Spinal cord (tissue), 10 donors: ENCODE measurements around the gene OR4C11. TPM values are rescaled to one million over a fixed set of nuclear protein-coding genes. Genes with fewer than 3 reads are reported as not detected.

Source experiments
- DNase-seq, 6 donors: peaks; one replicate each; pipeline versions ENCODE4 v3.0.0 to v3.0.0-alpha.2; 2013 to 2015; ENCODE audit warnings: low spot score in 6 of 6, low read depth in 4 of 6
- H3K27ac ChIP-seq: one replicate; pipeline ENCODE4 v1.5.1; 2013; ENCODE audit warnings: low read depth, low read length, control low read depth
- H3K27me3 ChIP-seq: one replicate; pipeline ENCODE4 v1.6.1; 2013; ENCODE audit warnings: low read length; ENCODE audit not compliant: control insufficient read depth, insufficient read depth
- H3K36me3 ChIP-seq: one replicate; pipeline ENCODE4 v1.6.1; 2013; ENCODE audit warnings: low read length; ENCODE audit not compliant: control insufficient read depth, insufficient read depth
- H3K4me1 ChIP-seq: one replicate; pipeline ENCODE4 v1.6.1; 2013; ENCODE audit warnings: low read length; ENCODE audit not compliant: control insufficient read depth, insufficient read depth
- H3K4me3 ChIP-seq: one replicate; pipeline ENCODE4 v1.5.1; 2013; ENCODE audit warnings: low read depth, low read length, control low read depth
- H3K9me3 ChIP-seq: one replicate; pipeline ENCODE4 v1.6.1; 2013; ENCODE audit warnings: low read length; ENCODE audit not compliant: control insufficient read depth, insufficient read depth
- WGBS: methylation state at CpG from one replicate; pipeline ENCODE4 v1.1.5; 2013; ENCODE audit warnings: missing lambda C conversion rate; ENCODE audit not compliant: insufficient coverage; 5-methylcytosine and 5-hydroxymethylcytosine counted together
- long read RNA-seq, 4 donors: transcript quantifications; one replicate each; lab custom pipeline, GENCODE V29; 2026
- polyA plus RNA-seq, 2 donors: library from polyadenylated mRNA; unstranded; fragments of 120-200 nt; gene quantifications; one replicate each; pipeline ENCODE4 v1.2.1, GENCODE V29; 2013; ENCODE audit not compliant: insufficient read length in 2 of 2
- total RNA-seq, 2 donors: library from RNA; depleted of rRNA in 1 of 2; stranded (reverse); fragments of 120-200 nt in 1 of 2; fragments of >200 nt in 1 of 2; gene quantifications; one replicate each; pipeline versions ENCODE4 v1.2.3 to v1.2.4, GENCODE V29; 2013 to 2014
- donor health status: healthy.

Gene OR4C11, protein sequence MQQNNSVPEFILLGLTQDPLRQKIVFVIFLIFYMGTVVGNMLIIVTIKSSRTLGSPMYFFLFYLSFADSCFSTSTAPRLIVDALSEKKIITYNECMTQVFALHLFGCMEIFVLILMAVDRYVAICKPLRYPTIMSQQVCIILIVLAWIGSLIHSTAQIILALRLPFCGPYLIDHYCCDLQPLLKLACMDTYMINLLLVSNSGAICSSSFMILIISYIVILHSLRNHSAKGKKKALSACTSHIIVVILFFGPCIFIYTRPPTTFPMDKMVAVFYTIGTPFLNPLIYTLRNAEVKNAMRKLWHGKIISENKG
- total RNA-seq = not detected
- not detected for polyA plus RNA-seq
- long read RNA-seq, donor 1 = 0 reads
- long read RNA-seq, donor 2 = 0 reads
- long read RNA-seq, donor 3 = 0 reads
- long read RNA-seq, donor 4 = 0 reads

DNA sequence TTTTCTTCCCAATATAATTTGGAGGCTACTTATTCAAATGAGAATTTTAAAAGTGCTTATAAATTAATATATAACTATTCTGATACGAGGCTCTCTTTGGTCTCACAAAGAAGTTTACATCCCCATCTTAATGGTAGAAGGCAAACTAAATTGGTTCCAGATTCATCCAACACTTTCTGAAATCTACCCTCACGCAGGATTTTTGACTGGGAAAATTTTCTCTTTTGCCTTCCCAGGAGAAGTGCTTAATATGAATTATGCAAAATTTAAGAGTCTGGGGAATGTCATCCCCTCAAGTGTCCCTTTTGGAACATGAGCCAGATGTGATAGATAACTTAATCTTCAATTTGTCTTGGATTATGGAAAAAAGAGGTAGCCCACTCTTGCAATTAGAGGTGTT, at the start of gene OR4C11:
Gene OR4C11 (minus strand): TSS at position 101 of the 400 bp plus-strand sequence. CDS start 3,272 bp downstream, outside the sequence.
- no CpG with 5 or more reads among the region's 2 CpGs for WGBS
- Histone ChIP-seq H3K4me1 (no peaks in the 10 kb centered on the region), H3K27ac (no peak within 1 kb of the TSS), H3K4me3 (no peak within 1 kb of the TSS), H3K9me3 (peaks cover 7% of the 10 kb centered on the region), H3K36me3 (no peaks in the 10 kb centered on the region), H3K27me3 (no peaks in the 10 kb centered on the region)
- no peak for DNase-seq

- H3K36me3 ChIP-seq = no peaks in the 10 kb centered on the region
- no peaks in the 10 kb centered on the region for H3K27me3 ChIP-seq
- no peak overlapping the region for H3K4me3 ChIP-seq
- no peak for DNase-seq
- H3K27ac ChIP-seq = no peak overlapping the region
- no peaks in the 10 kb centered on the region for H3K4me1 ChIP-seq
- peaks cover 4% of the 10 kb centered on the region for H3K9me3 ChIP-seq
Observed at GRCh38 chr11:55655096-55655495, 47.7 kb upstream of the OR4C11 start.

DNA sequence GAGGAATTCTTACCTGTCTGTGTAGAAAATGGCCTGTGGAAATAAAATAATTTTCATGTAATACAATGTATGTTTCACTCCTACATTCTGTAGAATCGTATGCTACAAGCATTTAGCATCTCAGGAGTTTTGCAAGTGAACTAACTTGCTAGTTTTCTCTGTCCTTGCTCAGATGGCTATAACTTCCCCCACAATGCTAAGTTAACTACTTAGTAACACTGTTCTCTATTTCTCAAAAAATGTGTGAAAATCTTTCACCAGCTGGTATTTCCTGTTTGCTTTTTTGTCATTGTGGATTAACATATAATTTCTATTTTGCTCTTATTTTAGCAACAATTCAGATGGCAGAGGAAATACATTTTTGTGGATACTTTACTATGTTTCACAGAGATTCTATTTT, 45.1 kb upstream of the OR4C11 start:
- no peaks in the 10 kb centered on the region for H3K4me1 ChIP-seq
- no CpG with 5 or more reads among the region's 1 CpG for WGBS
- H3K27ac ChIP-seq = no peak overlapping the region
- H3K4me3 ChIP-seq = no peak overlapping the region
- DNase-seq = no peak
- H3K27me3 ChIP-seq = no peaks in the 10 kb centered on the region
- H3K9me3 ChIP-seq = peaks cover 5% of the 10 kb centered on the region
- H3K36me3 ChIP-seq = no peaks in the 10 kb centered on the region

DNA sequence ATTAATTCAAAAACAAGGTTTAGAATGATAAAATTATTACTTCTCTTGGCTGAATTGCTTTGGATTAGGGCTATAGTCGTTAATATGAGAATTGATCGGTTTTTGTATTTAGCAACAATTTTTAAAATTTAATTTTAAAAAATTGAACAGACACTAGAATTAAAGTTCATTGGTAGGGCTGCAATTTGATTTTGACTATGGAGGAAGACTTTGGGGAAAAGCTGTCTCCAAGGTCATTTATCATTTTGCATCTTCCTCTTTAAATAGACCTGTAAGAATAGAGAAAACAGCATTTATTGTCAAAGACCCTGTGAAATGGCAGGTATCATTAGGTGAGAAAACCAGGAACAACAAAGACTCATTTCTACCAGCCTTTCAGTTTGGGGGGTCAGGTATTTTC, 40.6 kb upstream of the OR4C11 start, which contains the start of gene OR4S2:
Gene OR4S2 (plus strand): TSS at position 301 of the 400 bp plus-strand sequence. CDS start 2,577 bp downstream, outside the sequence.
- WGBS = no CpG with 5 or more reads among the region's 2 CpGs
- H3K9me3 ChIP-seq = peaks cover 1% of the 10 kb centered on the region
- no peak within 1 kb of the TSS for H3K4me3 ChIP-seq
- no peaks in the 10 kb centered on the region for H3K36me3 ChIP-seq
- no peaks in the 10 kb centered on the region for H3K27me3 ChIP-seq
- H3K4me1 ChIP-seq = no peaks in the 10 kb centered on the region
- no peak for DNase-seq
- H3K27ac ChIP-seq = no peak within 1 kb of the TSS

DNA sequence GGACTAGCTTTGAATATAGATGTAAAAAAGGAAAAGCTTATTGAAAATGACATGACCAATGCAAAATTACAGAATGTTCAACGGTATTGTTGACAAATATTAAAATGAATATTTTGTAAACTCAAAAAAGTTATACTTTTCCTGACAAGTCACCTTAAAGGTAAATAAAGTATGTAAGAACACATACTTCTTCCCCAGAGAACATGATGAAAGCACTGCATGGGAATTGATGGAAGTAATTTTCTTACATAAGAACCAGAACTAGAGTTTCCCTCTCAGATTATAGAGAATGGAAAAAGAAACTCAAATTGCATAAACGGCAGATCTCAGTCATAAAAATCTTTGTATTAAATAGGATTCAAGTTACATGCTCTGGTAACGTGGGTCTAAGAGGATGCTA, 27.4 kb upstream of the OR4C11 start, which contains the start of gene OR4P4:
Gene OR4P4 (plus strand): TSS at position 301 of the 400 bp plus-strand sequence.
- H3K36me3 ChIP-seq = no peaks in the 10 kb centered on the region
- no peak for DNase-seq
- H3K9me3 ChIP-seq = peaks cover 9% of the 10 kb centered on the region
- no CpG with 5 or more reads among the region's 3 CpGs for WGBS
- no peak within 1 kb of the TSS for H3K27ac ChIP-seq
- H3K4me3 ChIP-seq = no peak within 1 kb of the TSS
- no peaks in the 10 kb centered on the region for H3K4me1 ChIP-seq
- no peaks in the 10 kb centered on the region for H3K27me3 ChIP-seq

GRCh38 chr11:55624531-55624930, 17.1 kb upstream of the OR4C11 start:
- Histone ChIP-seq H3K27ac (no peak overlapping the region), H3K9me3 (peaks cover 2% of the 10 kb centered on the region), H3K36me3 (no peaks in the 10 kb centered on the region), H3K4me3 (no peak overlapping the region), H3K4me1 (no peaks in the 10 kb centered on the region), H3K27me3 (no peaks in the 10 kb centered on the region)
- no peak for DNase-seq
- WGBS = 86% methylated on average over 1 of the region's 1 CpG

GRCh38 chr11:55572548-55572947, 34.9 kb downstream of the OR4C11 start:
- no peak overlapping the region for H3K4me3 ChIP-seq
- no peak for DNase-seq
- peaks cover 9% of the 10 kb centered on the region for H3K9me3 ChIP-seq
- WGBS = no CpG with 5 or more reads among the region's 1 CpG
- no peaks in the 10 kb centered on the region for H3K36me3 ChIP-seq
- H3K27me3 ChIP-seq = no peaks in the 10 kb centered on the region
- H3K4me1 ChIP-seq = no peaks in the 10 kb centered on the region
- no peak overlapping the region for H3K27ac ChIP-seq

- Histone ChIP-seq H3K27ac (no peak within 1 kb of the TSS), H3K9me3 (peaks cover 6% of the 10 kb centered on the region), H3K4me3 (no peak within 1 kb of the TSS), H3K27me3 (no peaks in the 10 kb centered on the region), H3K4me1 (no peaks in the 10 kb centered on the region), H3K36me3 (no peaks in the 10 kb centered on the region)
- no peak for DNase-seq
- no CpG with 5 or more reads among the region's 3 CpGs for WGBS
Observed at GRCh38 chr11:55571828-55572227, 35.6 kb downstream of the OR4C11 start, which contains the start of gene OR4C16. Gene OR4C16, plus strand, starts transcription at chr11:55572128. Its CDS starts 0 bp downstream, at chr11:55572128.

GRCh38 chr11:55554169-55554568, 53.3 kb downstream of the OR4C11 start, which contains the start of gene OR4C15:
Gene OR4C15, plus strand, starts transcription at chr11:55554469. Its CDS starts 0 bp downstream, at chr11:55554469.
- no peak for DNase-seq
- Histone ChIP-seq H3K27me3 (no peaks in the 10 kb centered on the region), H3K9me3 (no peaks in the 10 kb centered on the region), H3K4me3 (no peak within 1 kb of the TSS), H3K27ac (no peak within 1 kb of the TSS), H3K36me3 (no peaks in the 10 kb centered on the region), H3K4me1 (no peaks in the 10 kb centered on the region)
